ENCODE results near the gene ONECUT2. TPM values are rescaled to one million over a fixed set of nuclear protein-coding genes. Genes with fewer than 3 reads are reported as not detected.
"Not testable (repeated sequence)": the region's sequence is repeated elsewhere in the genome, so short reads cannot be mapped to it uniquely, and the experiment has no call there.

ONECUT2 gene
- polyA plus RNA-seq: not detected

DNA sequence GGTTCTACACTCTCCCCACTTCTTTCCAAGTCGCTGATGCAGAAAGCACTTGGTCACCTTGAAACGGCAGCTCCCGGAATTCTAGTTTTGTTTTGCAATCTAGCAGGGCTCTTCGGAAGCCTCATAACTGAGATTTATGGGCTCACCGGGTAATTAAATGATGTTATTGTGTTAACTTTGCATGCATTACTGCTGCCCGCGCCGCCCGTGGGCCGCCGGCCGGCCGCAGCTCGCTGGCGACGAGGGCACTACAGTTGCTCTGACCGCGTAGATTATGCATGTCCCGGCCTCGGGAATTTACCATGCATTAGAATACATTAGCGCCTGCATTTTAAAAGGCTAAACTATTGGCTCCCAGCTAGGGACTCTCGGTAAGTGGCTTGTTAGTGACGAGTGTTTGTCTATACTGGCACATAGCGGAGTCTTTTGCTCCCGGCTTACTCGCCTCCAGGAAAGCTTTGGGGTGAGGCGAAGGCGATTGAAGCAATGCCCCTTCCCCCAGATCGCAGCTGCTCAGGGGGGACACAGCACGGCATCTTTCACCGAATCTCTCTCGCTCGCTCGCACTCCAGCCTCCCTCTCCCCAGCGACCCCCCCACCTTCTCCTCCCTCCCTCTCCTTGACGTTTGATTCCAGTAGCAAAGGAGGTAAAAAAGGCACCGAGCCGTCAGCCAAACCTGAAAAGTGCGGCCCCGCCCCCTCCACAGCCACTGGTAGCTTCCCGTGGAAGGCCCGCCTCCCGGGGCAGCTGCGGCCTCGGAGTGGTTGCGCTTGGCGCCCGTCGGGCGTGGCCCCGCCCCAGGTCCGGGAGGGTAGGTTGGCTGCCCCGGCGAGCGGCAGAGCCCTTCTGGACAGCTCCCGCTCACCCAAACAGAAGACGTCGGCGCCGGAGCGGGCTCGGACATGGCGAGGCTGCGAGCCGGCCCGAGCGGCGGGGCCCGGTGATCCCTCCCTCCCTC lies at the start of gene ONECUT2:
Gene ONECUT2 (plus strand): TSS at position 839 of the 959 bp plus-strand sequence. CDS start 343 bp downstream, outside the sequence.
- Mint-ChIP-seq H3K4me3 (peak within 1 kb of the TSS; percentile 58 to 68 (median 61)), H3K4me1 (peaks cover 18 to 19% of the 10 kb centered on the region in 2 donors), H3K9me3 (peaks cover 2 to 52% (median 14%) of the 10 kb centered on the region in 6 donors), H3K27me3 (ENCODE audit: low read depth in 3 of 3) (peaks cover 34 to 75% (median 72%) of the 10 kb centered on the region in 3 donors), H3K36me3 (peaks cover 0 to 8% (median 4%) of the 10 kb centered on the region in 3 donors), H3K27ac (no peak within 1 kb of the TSS)
- peak; percentile 29 to 42 (median 38) for DNase-seq

DNA sequence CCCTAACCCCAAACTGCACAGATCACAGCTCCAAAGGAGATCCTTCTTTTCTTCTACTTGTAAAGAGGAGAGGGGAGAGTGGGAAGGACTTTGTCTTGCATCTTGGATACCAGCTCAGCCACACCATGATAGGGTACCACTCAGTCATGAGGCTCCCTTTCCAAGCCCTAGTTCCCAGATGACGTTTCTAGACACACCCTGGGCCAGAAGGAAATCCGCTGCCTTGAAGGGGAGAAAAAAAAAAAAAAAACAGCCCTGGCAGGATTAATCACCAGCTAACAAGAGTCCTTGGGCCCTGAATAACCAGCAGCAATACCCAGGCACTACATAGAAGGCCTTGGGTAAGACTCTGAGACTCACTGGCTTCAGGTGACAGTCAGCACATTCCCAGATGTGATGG lies 45.9 kb upstream of the ONECUT2 start:
- H3K27ac Mint-ChIP-seq: no peak overlapping the region
- DNase-seq: no peak
- H3K4me1 Mint-ChIP-seq: no peaks in the 10 kb centered on the region
- H3K36me3 Mint-ChIP-seq: no peaks in the 10 kb centered on the region
- peaks cover 4 to 7% (median 7%) of the 10 kb centered on the region in 3 donors for H3K27me3 Mint-ChIP-seq (ENCODE audit: low read depth in 3 of 3)
- no peak overlapping the region for H3K4me3 Mint-ChIP-seq
- H3K9me3 Mint-ChIP-seq: peaks cover 0 to 7% (median 5%) of the 10 kb centered on the region in 6 donors

DNA sequence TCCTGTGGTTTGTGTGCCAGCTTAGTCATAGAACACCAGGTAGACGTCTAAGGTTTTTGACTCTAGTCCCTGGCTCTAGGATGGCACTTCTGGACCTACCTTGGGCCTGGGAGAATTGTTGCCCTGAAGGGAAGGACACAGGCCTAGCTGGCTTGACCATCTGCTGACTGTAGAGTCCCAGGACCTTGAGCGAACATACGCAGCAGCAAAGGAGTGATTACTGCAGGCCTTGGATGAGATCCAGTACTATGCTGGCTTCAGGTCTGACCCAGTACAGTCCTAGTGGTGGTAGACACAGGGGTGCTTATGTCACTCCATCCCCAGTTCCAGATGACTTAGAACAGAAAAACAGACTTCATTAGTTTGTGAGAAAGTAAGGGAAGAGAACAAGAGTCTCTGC lies 45.1 kb upstream of the ONECUT2 start:
- Mint-ChIP-seq H3K27me3 (ENCODE audit: low read depth in 3 of 3) (peaks cover 6 to 7% (median 7%) of the 10 kb centered on the region in 3 donors), H3K36me3 (no peaks in the 10 kb centered on the region), H3K27ac (no peak overlapping the region), H3K4me3 (no peak overlapping the region), H3K4me1 (no peaks in the 10 kb centered on the region), H3K9me3 (peaks cover 0 to 11% (median 5%) of the 10 kb centered on the region in 6 donors)
- DNase-seq: no peak

DNA sequence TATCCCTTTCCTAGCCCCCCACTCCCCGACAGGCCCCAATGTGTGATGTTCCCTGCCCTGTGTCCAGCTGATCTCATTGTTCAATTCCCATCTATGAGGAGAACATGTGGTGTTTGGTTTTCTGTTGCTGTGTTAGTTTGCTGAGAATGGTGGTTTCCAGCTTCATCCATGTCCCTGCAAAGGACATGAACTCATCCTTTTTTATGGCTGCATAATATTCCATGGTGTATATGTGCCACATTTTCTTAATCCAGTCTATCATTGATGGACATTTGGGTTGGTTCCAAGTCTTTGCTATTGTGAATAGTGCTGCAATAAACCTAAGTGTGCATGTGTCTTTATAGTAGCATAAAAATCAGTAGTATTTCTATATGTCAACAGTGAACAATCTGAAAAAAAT lies 40.4 kb upstream of the ONECUT2 start:
- not testable (repeated sequence) for H3K36me3 Mint-ChIP-seq; DNase-seq; H3K27me3 Mint-ChIP-seq (ENCODE audit: low read depth in 3 of 3); H3K27ac Mint-ChIP-seq; H3K4me1 Mint-ChIP-seq; H3K4me3 Mint-ChIP-seq
- H3K9me3 Mint-ChIP-seq: peaks cover 1 to 12% (median 5%) of the 10 kb centered on the region in 6 donors

DNA sequence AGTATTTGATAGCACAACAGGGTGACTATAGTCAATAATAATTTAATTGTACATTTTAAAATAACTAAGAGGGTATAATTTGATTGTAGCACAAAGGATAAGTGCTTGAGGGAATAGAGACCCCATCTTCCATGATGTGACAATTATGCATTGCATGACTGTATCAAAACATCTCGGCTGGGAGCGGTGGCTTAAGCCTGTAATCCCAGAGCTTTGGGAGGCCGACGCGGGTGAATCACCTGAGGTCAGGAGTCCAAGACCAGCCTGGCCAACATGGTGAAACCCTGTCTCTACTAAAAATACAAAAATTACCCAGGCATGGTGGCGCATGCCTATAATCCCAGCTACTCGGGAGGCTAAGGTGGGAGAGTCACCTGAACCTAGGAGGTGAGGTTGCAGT lies 38.3 kb upstream of the ONECUT2 start:
- not testable (repeated sequence) for H3K4me1 Mint-ChIP-seq, H3K4me3 Mint-ChIP-seq, H3K27ac Mint-ChIP-seq, H3K36me3 Mint-ChIP-seq, DNase-seq
- Mint-ChIP-seq H3K9me3 (peaks cover 0 to 12% (median 3%) of the 10 kb centered on the region in 6 donors), H3K27me3 (ENCODE audit: low read depth in 3 of 3) (peaks cover 2 to 10% (median 6%) of the 10 kb centered on the region in 3 donors)

DNA sequence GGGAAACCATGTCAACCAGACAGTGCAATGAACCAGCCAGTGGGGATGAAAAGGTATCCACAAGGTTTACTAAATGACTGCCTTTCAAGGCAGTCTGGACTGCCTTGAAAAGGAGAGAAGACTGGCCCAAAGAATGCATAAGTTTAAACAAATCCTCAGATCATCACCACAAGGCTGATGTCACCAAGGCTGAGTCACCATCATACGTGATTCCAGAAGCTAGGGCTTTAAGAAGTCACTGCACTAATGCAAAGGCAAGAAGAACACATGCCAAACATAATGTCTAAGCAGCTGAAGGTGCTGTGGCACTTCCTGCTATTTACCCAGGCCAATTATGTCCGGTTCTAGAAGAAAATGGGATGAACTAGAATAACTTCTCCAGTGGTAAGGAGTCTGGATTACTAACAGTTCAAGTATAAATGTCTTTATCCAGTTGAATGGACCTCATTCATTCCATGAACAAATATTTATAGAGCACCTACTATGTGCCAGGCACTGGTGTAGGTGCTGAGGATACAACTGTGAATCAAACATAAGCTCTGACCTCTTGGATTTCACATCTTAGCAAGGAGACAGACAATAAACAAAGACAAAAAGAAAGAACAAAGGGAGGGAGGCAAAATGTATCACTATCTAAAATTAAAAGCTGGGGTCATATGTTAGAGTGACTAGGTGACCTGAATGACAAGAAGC lies 37.6 kb upstream of the ONECUT2 start:
- Mint-ChIP-seq H3K27me3 (ENCODE audit: low read depth in 3 of 3) (peaks cover 2 to 10% (median 3%) of the 10 kb centered on the region in 3 donors), H3K4me1 (no peaks in the 10 kb centered on the region), H3K9me3 (peaks cover 0 to 12% (median 3%) of the 10 kb centered on the region in 6 donors), H3K36me3 (no peaks in the 10 kb centered on the region), H3K27ac (no peak overlapping the region), H3K4me3 (no peak overlapping the region)
- DNase-seq: no peak

DNA sequence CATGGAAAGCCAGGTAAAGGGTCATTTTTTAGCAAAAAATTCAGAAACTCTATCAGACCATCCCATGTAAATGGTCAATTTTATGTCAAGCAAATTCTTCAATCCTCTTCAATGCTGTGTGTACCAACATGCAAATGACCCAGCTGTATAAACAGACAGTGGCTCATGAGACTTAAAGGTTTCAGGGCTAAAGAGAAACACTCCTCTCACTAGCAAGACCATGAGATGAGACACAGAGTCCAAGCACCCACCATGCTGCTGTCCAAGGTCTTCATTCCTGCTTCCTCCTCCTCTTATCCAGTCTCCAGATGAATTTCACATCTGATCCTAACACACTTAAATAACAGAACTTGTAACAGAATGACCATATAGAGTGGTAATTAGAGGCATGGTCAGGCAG lies 30.8 kb upstream of the ONECUT2 start:
- H3K36me3 Mint-ChIP-seq: no peaks in the 10 kb centered on the region
- H3K27ac Mint-ChIP-seq: no peak overlapping the region
- H3K27me3 Mint-ChIP-seq (ENCODE audit: low read depth in 3 of 3): peaks cover 0 to 11% (median 4%) of the 10 kb centered on the region in 3 donors
- H3K4me1 Mint-ChIP-seq: no peaks in the 10 kb centered on the region
- DNase-seq: no peak
- no peak overlapping the region for H3K4me3 Mint-ChIP-seq
- peaks cover 0 to 5% (median 0%) of the 10 kb centered on the region in 6 donors for H3K9me3 Mint-ChIP-seq

DNA sequence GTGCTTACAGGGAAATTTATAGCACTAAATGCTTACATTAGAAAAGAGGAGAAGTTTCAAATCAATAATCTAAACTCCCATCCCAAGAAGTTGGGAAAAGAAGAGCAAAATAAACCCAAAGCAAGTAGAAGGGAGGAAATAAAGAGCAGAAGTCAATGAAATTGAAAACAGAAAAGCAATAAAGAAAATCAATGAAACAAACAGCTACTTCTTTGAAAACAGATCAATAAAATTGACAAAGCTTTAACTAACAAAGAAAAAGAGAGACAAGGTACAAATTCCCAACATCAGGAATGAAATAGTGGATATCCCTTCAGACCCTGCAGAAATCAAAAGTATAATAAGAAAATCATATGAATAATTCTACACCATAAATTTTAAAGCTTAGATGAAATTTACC lies 25.5 kb upstream of the ONECUT2 start:
- no peak for DNase-seq
- Mint-ChIP-seq H3K27ac (no peak overlapping the region), H3K27me3 (ENCODE audit: low read depth in 3 of 3) (peaks cover 0 to 4% (median 2%) of the 10 kb centered on the region in 3 donors), H3K36me3 (no peaks in the 10 kb centered on the region), H3K4me1 (no peaks in the 10 kb centered on the region), H3K9me3 (peaks cover 0 to 8% (median 3%) of the 10 kb centered on the region in 6 donors), H3K4me3 (no peak overlapping the region)

DNA sequence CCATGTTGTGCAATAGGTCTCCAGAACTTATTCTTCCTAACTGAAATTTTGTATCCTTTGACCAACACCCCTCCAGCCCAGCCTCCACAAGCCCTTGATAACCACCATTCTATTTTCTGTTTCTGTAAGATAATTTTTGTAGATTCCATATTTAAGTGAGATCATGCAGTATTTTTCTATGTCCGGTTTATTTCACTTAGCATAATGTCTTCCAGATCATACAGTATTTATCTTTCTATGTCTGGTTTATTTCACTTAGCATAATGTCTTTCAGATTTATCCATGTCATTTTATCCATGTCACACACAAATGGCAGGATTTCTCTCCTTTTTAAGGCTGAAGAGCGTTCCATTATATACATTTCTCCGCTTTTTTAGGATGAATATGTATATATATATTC lies 24.4 kb upstream of the ONECUT2 start:
- peaks cover 0 to 3% (median 0%) of the 10 kb centered on the region in 3 donors for H3K36me3 Mint-ChIP-seq
- H3K4me1 Mint-ChIP-seq: no peaks in the 10 kb centered on the region
- no peak for DNase-seq
- H3K27ac Mint-ChIP-seq: no peak overlapping the region
- peaks cover 0 to 4% (median 0%) of the 10 kb centered on the region in 3 donors for H3K27me3 Mint-ChIP-seq (ENCODE audit: low read depth in 3 of 3)
- H3K4me3 Mint-ChIP-seq: no peak overlapping the region
- peaks cover 0 to 8% (median 3%) of the 10 kb centered on the region in 6 donors for H3K9me3 Mint-ChIP-seq

DNA sequence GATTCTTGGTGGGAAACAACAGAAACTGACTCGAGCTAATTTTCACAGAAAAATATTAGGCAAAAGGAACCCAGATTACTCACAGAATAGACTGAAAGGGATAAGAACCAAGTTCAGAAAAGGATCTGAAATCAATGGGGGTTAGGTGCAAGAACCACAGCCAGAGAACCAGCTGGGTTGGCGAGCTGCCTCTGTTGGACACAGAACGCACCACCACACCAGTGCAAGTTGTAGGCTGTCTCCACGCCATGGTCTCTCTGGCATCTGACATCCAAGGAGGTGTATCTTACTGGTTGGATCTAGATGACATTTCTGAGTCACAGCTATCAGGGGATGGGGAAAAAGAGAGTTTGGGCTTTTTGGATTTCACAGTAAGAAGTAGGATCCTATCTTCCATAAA lies 18.6 kb upstream of the ONECUT2 start:
- peaks cover 0 to 3% (median 0%) of the 10 kb centered on the region in 3 donors for H3K36me3 Mint-ChIP-seq
- H3K27ac Mint-ChIP-seq: no peak overlapping the region
- H3K4me3 Mint-ChIP-seq: no peak overlapping the region
- H3K4me1 Mint-ChIP-seq: no peaks in the 10 kb centered on the region
- H3K9me3 Mint-ChIP-seq: peaks cover 0 to 4% (median 2%) of the 10 kb centered on the region in 6 donors
- no peak for DNase-seq
- peaks cover under 1 to 9% (median 6%) of the 10 kb centered on the region in 3 donors for H3K27me3 Mint-ChIP-seq (ENCODE audit: low read depth in 3 of 3)

DNA sequence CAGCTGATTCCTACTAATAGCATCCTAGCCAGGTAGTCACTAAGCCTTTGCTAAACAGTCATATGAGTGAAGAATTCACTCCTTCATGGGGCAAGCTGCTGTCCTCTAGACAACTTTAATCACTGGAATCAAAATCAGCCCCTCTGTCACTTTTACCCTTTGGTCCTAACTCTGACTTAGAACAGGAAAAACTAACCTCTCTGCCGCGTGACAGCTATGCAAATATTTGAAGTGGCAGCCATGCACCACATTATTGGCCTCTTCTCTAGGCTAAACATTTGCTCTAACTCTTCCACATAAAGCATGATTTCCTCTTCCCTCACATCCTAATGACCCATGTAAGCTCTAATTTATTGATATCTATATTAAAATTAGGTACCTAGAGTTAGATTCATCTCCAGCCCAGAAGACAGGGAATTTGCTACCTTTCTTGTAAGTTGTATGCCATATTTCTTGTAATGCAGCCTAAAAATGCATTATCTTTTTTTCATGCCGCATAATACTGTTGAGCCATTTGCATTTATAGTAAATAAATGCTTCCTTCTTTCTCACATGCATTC lies 12.8 kb upstream of the ONECUT2 start:
- no peak overlapping the region for H3K4me3 Mint-ChIP-seq
- peaks cover 7 to 33% (median 26%) of the 10 kb centered on the region in 3 donors for H3K27me3 Mint-ChIP-seq (ENCODE audit: low read depth in 3 of 3)
- peaks cover 0 to 7% of the 10 kb centered on the region in 2 donors for H3K4me1 Mint-ChIP-seq
- H3K36me3 Mint-ChIP-seq: peaks cover 0 to 3% (median 0%) of the 10 kb centered on the region in 3 donors
- no peak overlapping the region for H3K27ac Mint-ChIP-seq
- peaks cover 2 to 26% (median 5%) of the 10 kb centered on the region in 6 donors for H3K9me3 Mint-ChIP-seq
- DNase-seq: no peak

DNA sequence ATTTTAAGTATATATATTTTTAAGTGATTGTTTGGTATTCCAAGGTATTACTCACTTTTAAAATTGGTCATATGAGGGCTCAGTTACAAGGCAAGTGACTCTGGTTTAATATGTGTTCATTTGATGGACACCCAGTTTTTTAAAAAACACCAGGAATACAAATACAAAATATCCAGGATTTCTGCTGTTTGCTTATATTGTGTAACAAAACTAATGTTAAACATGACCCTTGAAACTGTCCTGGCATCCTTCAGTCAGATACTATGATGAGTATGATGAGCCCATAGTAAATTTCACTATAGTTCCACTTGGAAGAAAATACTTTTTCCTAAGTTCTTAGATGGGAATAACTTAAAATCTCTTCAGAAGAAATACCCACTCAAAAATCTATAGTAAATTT lies 11.4 kb upstream of the ONECUT2 start:
- H3K9me3 Mint-ChIP-seq: peaks cover 3 to 26% (median 5%) of the 10 kb centered on the region in 6 donors
- no peak overlapping the region for H3K4me3 Mint-ChIP-seq
- H3K36me3 Mint-ChIP-seq: peaks cover 0 to 3% (median 0%) of the 10 kb centered on the region in 3 donors
- H3K27ac Mint-ChIP-seq: no peak overlapping the region
- peaks cover 0 to 8% of the 10 kb centered on the region in 2 donors for H3K4me1 Mint-ChIP-seq
- DNase-seq: no peak
- peaks cover 10 to 33% (median 26%) of the 10 kb centered on the region in 3 donors for H3K27me3 Mint-ChIP-seq (ENCODE audit: low read depth in 3 of 3)

DNA sequence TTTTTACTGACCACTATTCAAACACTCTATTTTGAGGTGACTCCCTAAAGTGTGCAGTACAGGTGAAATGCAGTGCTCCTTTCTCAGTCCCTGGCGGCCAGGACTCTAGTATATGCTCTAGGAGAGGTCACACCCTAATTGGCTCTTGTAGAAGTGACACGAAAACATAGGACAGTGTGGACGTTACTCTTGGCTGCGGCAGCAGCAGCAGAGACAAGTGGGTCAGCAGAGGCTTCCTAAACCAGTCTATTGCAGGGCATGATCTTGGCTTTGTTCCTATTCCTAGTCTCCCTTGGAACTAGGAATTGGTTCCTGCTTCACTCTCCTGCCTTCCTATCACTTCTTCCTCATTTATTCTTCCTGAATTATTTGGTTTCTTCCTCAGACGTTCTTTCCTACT lies 10.1 kb upstream of the ONECUT2 start:
- H3K4me3 Mint-ChIP-seq: no peak overlapping the region
- H3K36me3 Mint-ChIP-seq: peaks cover 3 to 8% (median 7%) of the 10 kb centered on the region in 3 donors
- peaks cover 9 to 20% of the 10 kb centered on the region in 2 donors for H3K4me1 Mint-ChIP-seq
- peaks cover 7 to 34% (median 14%) of the 10 kb centered on the region in 6 donors for H3K9me3 Mint-ChIP-seq
- H3K27ac Mint-ChIP-seq: no peak overlapping the region
- H3K27me3 Mint-ChIP-seq (ENCODE audit: low read depth in 3 of 3): peaks cover 21 to 35% (median 34%) of the 10 kb centered on the region in 3 donors
- DNase-seq: no peak

Data from immature natural killer cell (primary cell).